ENCODE measurements around the gene SCN9A.

DNA sequence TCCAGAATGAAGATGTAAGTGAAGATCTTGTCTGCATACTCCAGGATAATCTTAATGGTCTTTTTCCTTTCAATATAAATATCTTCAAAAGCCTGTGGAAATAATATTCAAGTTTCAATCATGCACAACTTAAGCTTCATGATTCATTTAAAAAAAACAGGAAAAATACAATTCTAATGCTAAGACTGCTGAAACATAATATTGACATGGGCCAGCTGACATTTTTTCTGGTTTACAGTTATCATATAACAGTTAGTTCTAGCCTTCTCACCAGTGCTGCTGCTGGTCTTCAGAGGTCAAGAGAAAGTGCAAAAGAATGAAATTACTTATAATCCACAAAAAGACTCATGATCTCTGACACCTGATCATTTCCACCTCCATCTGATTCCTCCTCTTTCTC, 137.6 kb downstream of the SCN9A start:
- TF ChIP-seq, protein P1, sequence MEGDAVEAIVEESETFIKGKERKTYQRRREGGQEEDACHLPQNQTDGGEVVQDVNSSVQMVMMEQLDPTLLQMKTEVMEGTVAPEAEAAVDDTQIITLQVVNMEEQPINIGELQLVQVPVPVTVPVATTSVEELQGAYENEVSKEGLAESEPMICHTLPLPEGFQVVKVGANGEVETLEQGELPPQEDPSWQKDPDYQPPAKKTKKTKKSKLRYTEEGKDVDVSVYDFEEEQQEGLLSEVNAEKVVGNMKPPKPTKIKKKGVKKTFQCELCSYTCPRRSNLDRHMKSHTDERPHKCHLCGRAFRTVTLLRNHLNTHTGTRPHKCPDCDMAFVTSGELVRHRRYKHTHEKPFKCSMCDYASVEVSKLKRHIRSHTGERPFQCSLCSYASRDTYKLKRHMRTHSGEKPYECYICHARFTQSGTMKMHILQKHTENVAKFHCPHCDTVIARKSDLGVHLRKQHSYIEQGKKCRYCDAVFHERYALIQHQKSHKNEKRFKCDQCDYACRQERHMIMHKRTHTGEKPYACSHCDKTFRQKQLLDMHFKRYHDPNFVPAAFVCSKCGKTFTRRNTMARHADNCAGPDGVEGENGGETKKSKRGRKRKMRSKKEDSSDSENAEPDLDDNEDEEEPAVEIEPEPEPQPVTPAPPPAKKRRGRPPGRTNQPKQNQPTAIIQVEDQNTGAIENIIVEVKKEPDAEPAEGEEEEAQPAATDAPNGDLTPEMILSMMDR (IDR thresholded peaks at IDR 0.05), result no peak
- no peak for TF ChIP-seq POLR2A (IDR thresholded peaks at IDR 0.05)
